NT2/D1 (cell line): ENCODE results near the gene CLTRN.

ENCODE experiments used
- DNase-seq: peaks from one replicate; pipeline ENCODE4 v3.0.0-alpha.2; 2011; ENCODE audit warnings: low read depth, low spot score
- H3K27me3 ChIP-seq: 2 replicates; pipeline ENCODE4 v1.6.0; 2011; ENCODE audit warnings: mild to moderate bottlenecking; ENCODE audit not compliant: insufficient read length, insufficient read depth
- H3K36me3 ChIP-seq: 2 replicates; pipeline ENCODE4 v1.6.1; 2011; ENCODE audit warnings: mild to moderate bottlenecking, low read length, mixed read lengths; ENCODE audit not compliant: insufficient read depth, insufficient read length
- H3K4me1 ChIP-seq: 2 replicates; pipeline ENCODE4 v1.5.1; 2011; ENCODE audit not compliant: insufficient read depth, insufficient read length
- H3K4me3 ChIP-seq: 2 replicates; pipeline ENCODE4 v1.5.1; 2011; ENCODE audit warnings: low read depth; ENCODE audit not compliant: insufficient read length
- H3K9ac ChIP-seq: 2 replicates; pipeline ENCODE4 v1.6.0; 2011; ENCODE audit warnings: low read depth; ENCODE audit not compliant: insufficient read length
- H3K9me3 ChIP-seq: 2 replicates; pipeline ENCODE4 v1.5.1; 2011; ENCODE audit warnings: mild to moderate bottlenecking, low read length; ENCODE audit not compliant: insufficient read depth
- SUZ12 ChIP-seq: IDR thresholded peaks from 2 replicates; pipeline ENCODE4 v1.6.1; 2011; ENCODE audit not compliant: insufficient read length, insufficient read depth; ENCODE audit errors: extremely low read depth
- YY1 ChIP-seq: IDR thresholded peaks from 2 replicates; pipeline ENCODE4 v1.6.1; 2011; ENCODE audit not compliant: insufficient read length, insufficient read depth
- ZNF274 ChIP-seq: IDR thresholded peaks from 2 replicates; pipeline ENCODE4 v1.6.1; 2011; ENCODE audit warnings: mild to moderate bottlenecking, low read depth, low read length

CLTRN gene

DNA sequence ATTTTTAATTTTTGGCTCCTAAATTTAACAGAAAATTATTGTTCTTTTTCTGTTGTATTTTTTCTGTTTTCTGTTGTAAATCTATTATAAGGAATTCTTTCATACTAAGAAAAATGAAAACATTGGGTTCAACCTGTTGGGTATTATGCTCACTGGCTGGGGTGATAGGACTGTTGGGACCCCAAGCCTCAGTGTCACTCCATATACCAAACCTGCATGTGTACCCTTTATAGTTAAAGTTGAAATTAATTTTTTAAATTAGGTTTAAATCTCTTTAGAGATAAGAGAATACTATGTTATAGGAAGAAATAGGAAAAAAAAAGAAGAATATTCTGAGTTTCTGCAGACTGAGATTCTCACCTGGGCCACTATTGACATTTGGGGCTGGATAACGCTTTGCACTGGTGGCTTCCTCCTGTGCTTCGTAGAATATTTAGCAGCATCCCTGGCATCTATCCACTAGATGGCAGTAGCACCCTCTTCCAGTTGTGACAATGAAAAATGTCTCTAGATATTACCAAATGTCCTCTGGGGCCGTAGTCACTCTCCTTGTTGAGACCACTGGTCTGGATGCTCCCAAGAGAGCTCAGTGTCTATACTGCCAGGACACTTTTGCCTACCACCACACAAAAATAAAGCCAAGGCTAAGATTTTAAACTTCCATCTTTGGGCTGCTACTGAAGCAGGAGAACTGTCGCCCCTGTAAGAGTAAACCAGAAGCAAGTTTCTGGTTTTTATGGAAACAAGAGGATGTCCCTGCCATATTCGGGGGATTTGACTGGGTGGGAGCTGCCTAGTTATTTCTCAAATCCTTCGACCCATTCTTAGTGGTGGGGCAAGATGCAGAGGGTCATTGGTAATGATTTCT is 22.4 kb upstream of the CLTRN start:
- no peak for DNase-seq

GRCh38 chrX:15683193-15683592 is 18.6 kb upstream of the CLTRN start:
- Histone ChIP-seq H3K4me1 (no peaks in the 10 kb centered on the region), H3K36me3 (peaks cover 49% of the 10 kb centered on the region), H3K9ac (no peak overlapping the region), H3K9me3 (no peaks in the 10 kb centered on the region), H3K27me3 (no peaks in the 10 kb centered on the region), H3K4me3 (no peak overlapping the region)
- DNase-seq, result no peak
- no peak for TF ChIP-seq YY1

More for the DNA sequence above, 22.4 kb upstream of the CLTRN start:
- Histone ChIP-seq H3K4me1 (no peaks in the 10 kb centered on the region), H3K4me3 (no peak overlapping the region), H3K9ac (no peak overlapping the region), H3K27me3 (no peaks in the 10 kb centered on the region), H3K9me3 (no peaks in the 10 kb centered on the region), H3K36me3 (peaks cover 46% of the 10 kb centered on the region)
- TF ChIP-seq YY1 (no peak), SUZ12 (no peak), ZNF274 (no peak)

- no peaks in the 10 kb centered on the region for H3K9me3 ChIP-seq
- H3K36me3 ChIP-seq, result peaks cover 46% of the 10 kb centered on the region
- no peak for DNase-seq
- H3K9ac ChIP-seq, result no peak overlapping the region
- no peak overlapping the region for H3K4me3 ChIP-seq
- no peaks in the 10 kb centered on the region for H3K27me3 ChIP-seq
- H3K4me1 ChIP-seq, result no peaks in the 10 kb centered on the region
- TF ChIP-seq SUZ12 (no peak), ZNF274 (no peak), YY1 (no peak)
Observed at GRCh38 chrX:15681433-15681832, 16.8 kb upstream of the CLTRN start.

- Histone ChIP-seq H3K9ac (no peak overlapping the region), H3K4me3 (no peak overlapping the region), H3K9me3 (no peaks in the 10 kb centered on the region), H3K27me3 (no peaks in the 10 kb centered on the region), H3K4me1 (no peaks in the 10 kb centered on the region), H3K36me3 (peaks cover 46% of the 10 kb centered on the region)
- no peak for DNase-seq
- TF ChIP-seq ZNF274, result no peak
Observed at GRCh38 chrX:15680401-15680800, 15.8 kb upstream of the CLTRN start.

DNA sequence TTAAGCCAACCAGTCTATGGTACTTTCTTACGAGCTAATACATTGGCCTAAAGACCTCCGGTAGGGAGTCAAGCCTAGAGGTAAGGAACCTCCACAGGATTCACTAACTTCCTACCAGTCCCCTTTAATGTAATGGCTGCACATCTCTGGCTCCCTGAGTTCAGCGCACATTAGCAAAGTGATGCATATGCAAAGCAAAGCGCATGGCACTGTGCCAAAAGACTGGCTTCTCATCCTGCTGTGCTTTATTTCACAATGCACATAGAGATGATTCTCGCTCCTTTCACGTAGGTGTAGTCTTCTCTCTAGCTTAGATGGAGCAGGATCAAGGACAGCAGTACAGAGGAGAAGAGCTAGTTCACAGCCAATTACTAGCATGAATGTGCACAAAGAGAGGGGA is 14.6 kb upstream of the CLTRN start:
- H3K9me3 ChIP-seq, result no peaks in the 10 kb centered on the region
- no peaks in the 10 kb centered on the region for H3K4me1 ChIP-seq
- TF ChIP-seq SUZ12, result no peak
- TF ChIP-seq ZNF274, result no peak
- TF ChIP-seq YY1, result no peak
- DNase-seq, result no peak
- H3K27me3 ChIP-seq, result no peaks in the 10 kb centered on the region
- no peak overlapping the region for H3K9ac ChIP-seq
- H3K36me3 ChIP-seq, result peaks cover 42% of the 10 kb centered on the region
- no peak overlapping the region for H3K4me3 ChIP-seq

GRCh38 chrX:15678339-15678738 is 13.7 kb upstream of the CLTRN start:
- Histone ChIP-seq H3K4me1 (no peaks in the 10 kb centered on the region), H3K9ac (no peak overlapping the region), H3K9me3 (no peaks in the 10 kb centered on the region), H3K36me3 (peaks cover 42% of the 10 kb centered on the region), H3K4me3 (no peak overlapping the region), H3K27me3 (no peaks in the 10 kb centered on the region)
- no peak for TF ChIP-seq YY1
- TF ChIP-seq ZNF274, result no peak
- TF ChIP-seq SUZ12, result no peak
- no peak for DNase-seq

DNA sequence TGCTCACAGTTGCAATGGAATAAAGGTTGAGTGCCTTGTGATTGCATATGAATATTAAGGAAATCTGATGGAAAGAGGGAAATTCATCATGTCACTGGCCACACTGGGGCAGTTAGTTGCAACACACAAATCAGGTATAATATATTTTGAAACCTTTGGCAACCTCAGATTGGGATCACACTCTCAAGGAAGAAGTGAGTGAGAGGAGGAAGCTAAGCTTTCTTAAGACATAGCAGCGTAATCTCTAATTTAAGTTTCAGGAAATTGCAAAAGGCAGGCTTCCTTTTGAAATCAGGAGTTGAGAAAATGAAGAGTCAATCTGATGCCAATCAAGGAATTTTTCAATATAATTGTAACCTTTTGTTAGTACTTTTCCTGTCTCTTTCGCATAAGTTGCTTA is 12.3 kb upstream of the CLTRN start:
- Histone ChIP-seq H3K4me1 (no peaks in the 10 kb centered on the region), H3K27me3 (no peaks in the 10 kb centered on the region), H3K9me3 (no peaks in the 10 kb centered on the region), H3K36me3 (peaks cover 34% of the 10 kb centered on the region), H3K4me3 (peak overlapping the region; percentile 93), H3K9ac (peak overlapping the region; percentile 97)
- DNase-seq, result no peak
- TF ChIP-seq ZNF274 (no peak), SUZ12 (no peak), YY1 (no peak)

- H3K9ac ChIP-seq, result peak overlapping the region; percentile 97
- H3K9me3 ChIP-seq, result no peaks in the 10 kb centered on the region
- H3K4me3 ChIP-seq, result peak overlapping the region; percentile 93
- no peaks in the 10 kb centered on the region for H3K4me1 ChIP-seq
- TF ChIP-seq SUZ12, result no peak
- peak; percentile 79 for TF ChIP-seq YY1
- no peak for TF ChIP-seq ZNF274
- no peaks in the 10 kb centered on the region for H3K27me3 ChIP-seq
- H3K36me3 ChIP-seq, result peaks cover 22% of the 10 kb centered on the region
- peak; percentile 60 for DNase-seq
Observed at GRCh38 chrX:15675490-15675921, 10.9 kb upstream of the CLTRN start.
